ENCODE data around the gene KCNAB1.
"Not testable (repeated sequence)": the region's sequence is repeated elsewhere in the genome, so short reads cannot be mapped to it uniquely, and the experiment has no call there.

KCNAB1 gene

DNA sequence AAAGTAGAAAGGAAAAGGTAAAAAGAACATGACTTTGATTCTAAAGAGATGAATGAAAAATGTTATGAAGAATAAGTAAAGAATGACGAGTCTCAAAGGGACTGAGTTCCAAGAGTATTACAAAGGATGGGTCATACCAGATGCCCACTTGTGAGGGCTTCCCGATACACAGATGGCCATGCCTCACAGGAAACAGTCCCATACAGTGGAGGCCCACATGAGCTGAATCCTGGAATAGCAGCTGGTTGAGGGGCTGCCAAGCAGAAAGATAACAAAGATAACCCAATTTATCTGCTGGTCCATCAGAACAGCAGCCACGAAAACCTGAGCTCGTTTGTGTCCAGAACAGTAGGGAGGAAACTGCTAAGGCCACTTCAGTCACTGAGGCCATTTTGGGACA lies 430.9 kb downstream of the KCNAB1 start:
- DNase-seq = no peak

DNA sequence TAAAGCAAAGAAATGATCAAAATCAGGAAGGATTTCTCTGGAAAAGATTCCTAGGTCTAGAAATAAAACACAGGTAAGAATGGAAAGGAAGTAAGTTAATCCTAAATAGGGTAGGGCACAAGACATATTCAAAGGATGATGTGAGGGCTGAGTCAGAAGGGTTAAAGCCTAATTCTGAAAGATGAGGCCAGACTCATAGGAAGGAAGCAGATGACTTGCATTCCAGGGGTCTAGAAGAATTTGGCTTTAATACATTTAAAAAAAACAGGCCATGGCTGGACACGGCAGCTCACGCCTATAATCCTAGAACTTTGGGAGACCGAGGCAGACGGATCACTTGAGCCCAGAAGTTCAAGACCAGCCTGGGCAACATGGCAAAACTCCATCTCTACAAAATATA lies 431.4 kb downstream of the KCNAB1 start:
- DNase-seq = no peak

DNA sequence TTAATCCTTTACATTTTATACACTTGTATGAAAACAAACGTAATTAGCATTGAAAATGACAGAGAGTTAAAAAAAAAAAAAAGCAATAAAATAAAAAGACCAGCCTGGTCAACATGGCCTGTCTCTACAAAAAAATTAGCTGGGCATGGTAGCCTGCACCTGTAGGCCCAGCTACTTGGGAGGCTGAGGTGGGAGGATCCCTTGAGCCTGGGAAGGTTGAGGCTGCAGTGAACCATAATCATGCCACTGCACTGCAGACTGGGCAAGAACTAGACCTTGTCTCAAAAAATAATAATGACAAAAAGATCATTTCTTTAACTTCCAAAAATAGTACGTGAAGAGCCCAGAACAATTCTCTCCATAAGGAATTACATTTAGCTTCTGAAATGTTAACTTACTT lies 432.6 kb downstream of the KCNAB1 start:
- no peak for DNase-seq

DNA sequence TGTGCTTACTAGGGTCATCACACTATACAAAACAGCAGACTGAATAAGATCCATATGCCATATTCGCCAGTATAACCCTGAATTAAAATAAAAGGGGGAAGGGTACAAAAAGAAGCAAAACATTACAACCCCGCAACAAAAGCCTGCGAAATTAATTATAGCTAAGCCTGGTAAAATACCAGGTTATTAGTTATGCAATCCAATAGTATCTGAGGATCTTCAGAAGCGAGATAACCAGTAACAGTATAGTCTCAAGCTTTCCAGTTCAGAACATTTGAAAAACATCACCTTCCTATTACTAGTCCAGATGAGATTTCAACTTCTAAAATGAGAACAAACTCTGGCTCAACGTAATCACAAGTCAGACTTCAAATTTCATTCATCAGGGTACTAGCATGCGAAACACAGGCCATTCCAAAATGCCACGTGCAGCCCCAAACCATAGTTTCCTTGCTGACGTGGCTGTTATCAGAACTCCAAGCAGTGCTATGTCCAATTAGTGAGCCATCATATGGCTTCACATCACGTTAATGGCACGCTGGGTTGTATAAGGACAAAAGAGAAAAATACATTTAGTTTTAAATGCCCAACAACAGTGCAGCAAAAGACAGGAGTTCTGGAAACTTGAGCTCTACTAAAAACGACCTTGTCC lies 433.5 kb downstream of the KCNAB1 start:
- DNase-seq = no peak

DNA sequence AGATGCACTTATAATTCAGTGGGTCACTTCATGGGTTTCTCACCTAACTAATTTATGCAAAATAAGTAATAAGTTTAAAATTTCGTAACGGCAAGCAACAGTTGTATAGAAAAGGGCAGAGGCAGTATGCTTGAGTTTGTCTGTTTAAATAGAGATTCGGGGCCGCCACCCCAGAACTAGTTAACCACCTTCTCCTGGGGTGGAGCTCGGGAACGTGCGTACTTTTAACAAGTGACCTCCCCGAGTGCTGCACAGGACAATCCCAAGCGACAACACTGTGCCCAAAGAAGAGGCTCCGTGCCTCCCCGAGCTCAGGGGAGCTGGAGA lies 434.1 kb downstream of the KCNAB1 start:
- no peak for DNase-seq

DNA sequence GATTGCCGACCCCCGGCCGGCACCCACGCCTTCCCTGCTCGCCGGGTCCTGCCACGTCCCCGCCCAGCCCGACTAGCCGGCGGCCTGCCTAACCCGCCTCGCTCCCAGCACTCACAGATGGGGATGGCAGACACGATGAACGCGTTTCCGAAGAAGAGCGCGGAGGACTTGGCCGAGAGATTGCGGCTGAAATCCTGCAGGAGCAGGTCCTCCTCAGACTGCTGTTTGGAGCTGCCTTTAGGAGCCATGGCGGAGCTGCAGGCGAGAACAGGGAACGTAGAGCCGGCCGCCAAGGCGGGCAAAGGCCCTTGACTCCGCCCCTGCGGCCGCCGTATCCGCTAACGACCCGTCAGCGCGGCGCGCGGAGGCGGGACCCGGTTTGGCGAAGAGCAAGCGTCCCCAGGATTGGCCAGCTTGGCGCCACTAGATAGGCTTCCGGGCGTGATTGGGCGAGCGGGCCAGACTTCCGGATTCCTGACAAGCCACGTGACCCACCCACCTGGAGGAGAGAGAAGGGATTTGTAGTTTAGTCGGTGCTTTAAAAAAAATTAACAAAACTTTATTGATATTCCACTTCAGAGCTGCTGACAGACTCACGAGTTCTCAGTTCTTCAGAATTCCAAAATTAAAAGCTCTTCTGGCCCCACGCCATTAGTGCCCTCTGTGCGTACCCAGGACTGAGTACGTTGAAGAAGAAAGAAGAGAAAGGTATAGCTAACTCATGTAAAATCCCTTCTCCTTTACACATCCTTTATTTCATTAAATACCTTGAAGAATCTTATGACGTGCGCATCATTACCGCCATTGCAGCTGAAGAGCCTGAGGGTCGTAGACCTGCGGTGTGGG lies 434.7 kb downstream of the KCNAB1 start, which contains the start of gene SSR3:
Gene SSR3 (minus strand): TSS at position 276 of the 846 bp plus-strand sequence. CDS start 28 bp downstream, at position 248.
- peak; percentile 95 for DNase-seq

DNA sequence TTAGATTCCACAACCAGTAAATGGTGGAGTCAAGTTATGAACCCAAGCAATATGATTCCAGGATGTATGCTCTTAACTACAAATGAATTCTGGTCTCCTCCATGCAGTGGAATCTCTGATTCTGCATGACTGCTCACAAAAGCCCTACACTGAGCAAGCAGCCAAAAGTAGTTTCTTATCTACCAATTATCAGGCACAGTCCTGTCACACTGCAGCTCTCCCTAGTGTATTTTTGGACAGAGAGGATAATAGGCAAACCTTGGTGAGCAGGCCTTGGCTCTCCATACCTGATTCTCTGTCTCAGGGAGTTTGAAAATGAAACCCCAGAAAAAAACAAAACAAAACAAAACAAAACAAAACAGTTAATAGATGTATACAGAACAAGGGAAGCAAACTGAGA lies 438.0 kb downstream of the KCNAB1 start:
- DNase-seq = no peak

DNA sequence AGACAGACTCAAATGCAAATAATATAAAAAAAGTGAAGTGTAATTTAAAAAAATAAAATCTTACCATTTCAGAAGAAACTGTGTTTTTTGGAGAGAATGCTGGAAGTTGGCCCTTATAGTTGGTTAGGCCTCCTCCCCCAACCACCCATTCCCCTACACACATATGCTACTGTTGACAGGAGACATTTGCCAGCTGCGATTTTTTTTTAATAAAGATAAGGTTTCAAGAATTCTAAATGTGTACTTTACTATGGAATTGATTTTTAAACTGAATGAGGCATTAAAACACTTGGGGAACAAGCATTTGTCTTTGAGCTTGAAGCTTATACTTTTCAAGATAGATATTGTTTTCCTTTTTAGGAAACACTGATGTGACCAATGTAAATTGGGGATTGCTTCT lies 438.9 kb downstream of the KCNAB1 start:
- DNase-seq = no peak

DNA sequence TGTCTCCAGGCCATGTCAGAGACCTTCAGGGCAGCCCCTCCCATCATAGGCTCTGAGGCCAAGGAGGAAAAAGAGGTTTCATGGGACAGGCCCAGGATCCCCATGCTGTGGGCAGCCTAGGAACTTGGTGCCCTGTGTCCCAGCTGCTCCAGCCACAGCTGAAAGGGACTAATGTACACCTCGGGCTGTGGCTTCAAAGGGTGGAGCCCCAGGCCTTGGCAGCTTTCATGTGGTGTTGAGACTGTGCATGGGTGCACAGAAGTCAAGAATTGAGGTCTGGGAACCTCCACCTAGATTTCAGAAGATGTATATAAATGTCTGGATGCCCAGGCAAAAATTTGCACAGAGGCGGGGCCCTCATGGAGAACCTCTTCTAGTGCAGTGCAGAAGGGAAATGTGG lies 441.2 kb downstream of the KCNAB1 start:
- no peak for DNase-seq

DNA sequence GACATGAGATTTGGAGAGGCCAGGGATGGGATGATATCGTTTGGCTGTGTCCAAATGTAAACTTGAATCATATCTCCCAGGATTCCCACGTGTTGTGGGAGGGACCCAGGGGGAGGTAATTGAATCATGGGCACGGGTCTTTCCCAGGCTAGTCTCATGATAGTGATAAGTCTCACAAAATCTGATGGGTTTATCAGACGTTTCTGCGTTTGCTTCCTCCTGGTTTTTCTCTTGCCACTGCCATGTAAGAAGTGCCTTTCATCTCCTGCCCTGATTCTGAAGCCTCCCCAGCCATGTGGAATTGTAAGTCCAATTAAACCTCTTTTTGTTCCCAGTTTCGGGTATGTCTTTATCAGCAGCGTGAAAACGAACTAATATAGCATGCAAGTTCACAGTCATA lies 442.1 kb downstream of the KCNAB1 start:
- DNase-seq = not testable (repeated sequence)

DNA sequence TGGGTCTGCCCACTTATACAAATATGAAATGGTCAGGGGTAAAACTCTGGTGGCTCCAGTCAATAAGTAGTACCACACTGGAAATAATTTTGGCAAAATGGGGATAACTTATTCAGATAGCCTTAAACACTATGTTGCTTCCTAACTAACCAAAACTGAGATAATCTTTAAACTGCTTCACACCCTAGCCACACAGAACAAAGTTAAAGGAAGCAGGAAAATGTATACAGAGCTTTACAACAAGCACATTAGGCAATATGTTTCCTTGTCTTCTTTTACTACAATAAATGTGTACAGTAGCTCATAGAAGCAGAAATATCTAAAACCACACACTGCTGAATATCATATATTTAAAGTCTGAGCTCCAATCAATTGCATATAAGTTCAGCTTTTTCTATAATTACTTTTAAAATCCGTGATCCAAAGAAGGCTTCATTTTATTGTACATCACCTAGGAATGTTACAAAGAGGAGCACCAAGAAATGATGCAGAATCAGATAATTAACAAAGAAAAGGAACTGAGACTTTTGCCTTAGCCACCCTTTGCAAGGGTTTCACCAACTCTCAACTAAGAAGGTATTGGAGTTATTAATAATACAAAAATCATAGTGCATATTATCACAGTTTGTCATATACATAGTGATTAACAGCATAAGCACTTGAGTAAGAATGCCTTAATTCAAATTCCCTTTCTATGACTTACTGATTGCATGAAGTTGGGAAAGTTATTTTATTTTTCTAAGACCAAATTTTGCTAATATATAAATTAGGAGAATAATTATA lies 443.7 kb downstream of the KCNAB1 start:
- DNase-seq = no peak

DNA sequence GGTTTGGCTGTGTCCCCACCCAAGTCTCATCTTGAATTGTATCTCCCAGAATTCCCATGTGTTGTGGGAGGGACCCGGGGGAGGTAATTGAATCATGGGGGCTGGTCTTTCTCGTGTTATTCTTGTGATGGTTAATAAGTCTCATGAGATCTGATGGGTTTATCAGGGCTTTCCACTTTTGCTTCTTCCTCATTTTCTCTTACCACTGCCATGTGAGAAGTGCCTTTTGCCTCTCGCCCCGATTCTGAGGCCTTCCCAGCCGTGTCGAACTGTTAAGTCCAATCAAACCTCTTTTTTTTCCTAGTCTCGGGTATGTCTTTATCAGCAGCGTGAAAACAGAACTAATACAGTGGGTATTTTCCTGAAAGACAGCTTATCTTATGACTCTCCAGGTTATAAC lies 448.6 kb downstream of the KCNAB1 start:
- not testable (repeated sequence) for DNase-seq

DNA sequence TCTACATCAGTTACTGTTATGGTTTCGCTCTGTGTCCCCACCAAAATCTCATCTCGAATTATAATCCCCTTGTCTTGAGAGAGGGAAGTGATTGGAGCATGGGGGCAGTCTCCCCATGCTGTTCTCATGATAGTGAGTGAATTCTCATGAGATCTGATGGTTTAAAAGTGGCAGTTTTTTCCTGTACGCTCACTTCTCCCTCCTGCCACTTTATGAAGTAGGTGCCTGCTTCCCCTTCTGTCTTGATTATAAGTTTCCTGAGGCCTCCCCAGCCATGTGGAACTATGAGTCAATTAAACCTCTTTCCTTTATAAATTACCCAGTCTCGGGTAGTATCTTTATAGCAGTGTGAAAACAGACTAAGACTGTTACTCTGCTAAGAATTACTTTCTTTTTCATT lies 449.5 kb downstream of the KCNAB1 start:
- DNase-seq = not testable (repeated sequence)

DNA sequence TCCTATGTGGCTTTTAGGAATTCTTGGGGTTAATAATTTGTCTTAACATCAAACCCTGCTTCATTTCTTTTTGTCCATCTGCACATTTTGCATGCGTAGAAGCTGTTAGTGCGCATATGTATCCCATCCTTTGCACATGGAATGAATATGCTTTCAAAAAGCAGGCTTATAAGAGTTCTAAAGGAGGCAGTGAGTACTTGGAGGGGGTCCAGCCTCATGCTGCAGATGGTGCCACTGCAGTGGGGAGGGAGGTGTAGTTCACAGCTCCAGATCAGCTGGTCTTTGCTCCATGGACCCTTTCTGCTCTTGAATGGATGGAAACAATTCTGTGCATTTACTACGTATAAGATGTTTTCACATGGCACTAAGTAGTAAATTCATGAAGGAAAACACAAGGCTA lies 455.3 kb downstream of the KCNAB1 start:
- no peak for DNase-seq

DNA sequence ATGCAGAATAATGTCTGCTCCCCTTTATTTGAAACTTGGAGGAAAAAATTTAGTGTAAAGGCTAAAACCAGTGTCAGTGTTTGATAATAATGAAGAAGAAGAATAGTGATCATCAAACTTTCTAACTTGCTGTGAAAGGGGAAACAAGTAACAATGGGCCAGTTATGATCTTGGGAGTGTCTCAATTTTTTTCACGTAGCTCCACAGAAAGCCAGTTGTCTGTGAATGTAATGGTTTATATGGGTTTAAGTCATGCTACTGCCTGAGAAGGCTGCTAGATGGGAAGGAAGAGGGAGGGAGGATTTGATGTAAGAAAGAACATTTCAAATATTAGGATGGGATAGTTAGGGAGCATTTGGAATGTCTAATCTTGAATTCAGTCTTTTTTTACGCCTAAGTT lies 455.7 kb downstream of the KCNAB1 start:
- DNase-seq = no peak

DNA sequence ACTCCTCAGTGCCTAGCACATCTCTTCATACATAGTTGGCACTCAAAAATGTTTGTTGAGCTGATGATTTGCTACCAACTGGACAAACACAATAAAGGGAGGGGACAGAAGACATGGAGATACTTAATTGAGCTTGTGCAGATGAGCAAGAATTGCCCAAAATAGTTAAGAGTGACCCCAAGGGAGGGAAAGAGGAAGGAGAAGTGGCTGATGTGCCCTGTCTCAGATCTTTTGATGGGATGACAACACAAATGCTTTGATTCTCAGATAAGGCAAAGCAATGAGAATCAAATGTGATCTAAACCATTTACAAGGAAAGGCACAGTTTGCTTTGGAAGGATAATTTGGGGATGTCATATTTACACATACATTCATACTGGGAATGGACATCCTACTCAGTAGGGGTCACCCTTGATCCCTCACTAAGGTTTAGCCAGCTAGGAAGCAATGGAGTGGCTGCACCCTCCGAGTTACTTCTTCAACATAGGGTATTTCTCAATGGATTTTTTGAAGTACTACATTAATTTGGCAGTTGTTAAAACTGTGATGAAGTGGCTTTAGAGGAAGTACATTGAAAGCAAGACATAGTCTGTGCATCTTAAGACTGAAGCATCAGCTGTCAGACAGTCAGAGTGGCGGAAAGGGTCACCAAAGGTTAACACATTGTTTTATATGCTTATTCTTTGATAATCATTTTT lies 456.4 kb downstream of the KCNAB1 start:
- DNase-seq = no peak

DNA sequence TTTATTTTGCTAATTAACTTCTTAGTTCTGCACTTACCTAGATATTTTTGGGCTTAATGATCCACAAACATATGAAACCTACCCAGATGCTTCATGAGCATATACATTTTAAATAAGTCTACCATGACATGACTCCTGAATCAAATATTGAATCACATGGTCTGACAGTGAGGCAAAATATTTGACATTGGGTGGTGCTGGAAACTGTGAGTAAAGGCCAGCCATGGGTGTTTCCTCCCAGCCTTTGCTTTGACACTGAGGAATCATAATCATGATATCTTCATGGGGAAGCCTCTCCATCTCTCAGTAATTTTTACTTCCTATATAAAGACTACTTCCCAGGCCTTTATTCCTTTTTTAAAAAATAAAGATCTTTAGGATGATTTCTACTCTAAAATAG lies 457.4 kb downstream of the KCNAB1 start:
- DNase-seq = no peak

DNA sequence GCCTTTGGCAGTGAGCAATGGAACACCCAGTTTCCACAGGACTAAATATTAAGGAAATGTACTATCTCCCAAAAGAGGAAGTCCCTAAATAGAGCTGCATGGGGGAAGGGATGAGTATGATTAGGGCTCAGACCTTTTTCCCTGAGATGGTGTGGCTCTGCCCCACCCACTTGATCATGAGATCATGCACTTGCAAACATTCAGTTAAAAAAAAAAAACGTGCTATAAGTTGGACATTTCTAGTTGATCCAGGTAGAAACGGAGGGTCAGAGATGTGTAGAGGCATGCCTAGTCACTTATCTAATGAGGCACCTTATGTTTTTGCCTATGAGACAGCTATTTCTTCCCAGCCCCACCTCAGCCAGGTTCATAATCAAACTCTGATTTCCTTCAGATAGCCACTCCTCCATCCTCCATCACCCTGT lies 459.1 kb downstream of the KCNAB1 start:
- no peak for DNase-seq

DNA sequence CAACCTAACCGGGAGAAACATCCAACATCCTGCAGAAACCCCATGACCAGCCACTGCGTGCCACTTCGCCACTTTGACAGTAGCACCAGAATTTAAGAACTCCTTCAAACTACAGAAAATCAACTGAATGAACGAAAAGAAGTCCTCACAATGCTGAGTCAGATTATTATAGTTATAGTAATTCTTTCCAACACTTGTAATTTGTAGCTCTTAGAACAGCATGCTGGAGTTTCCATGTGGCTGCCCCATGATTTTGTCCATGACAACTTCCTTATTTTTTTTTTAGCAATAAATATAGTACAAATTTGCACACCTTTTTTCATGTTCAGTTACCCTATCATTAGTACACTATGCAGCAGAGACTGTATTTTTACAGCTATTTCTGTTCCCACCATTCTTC lies 460.7 kb downstream of the KCNAB1 start:
- no peak for DNase-seq

DNA sequence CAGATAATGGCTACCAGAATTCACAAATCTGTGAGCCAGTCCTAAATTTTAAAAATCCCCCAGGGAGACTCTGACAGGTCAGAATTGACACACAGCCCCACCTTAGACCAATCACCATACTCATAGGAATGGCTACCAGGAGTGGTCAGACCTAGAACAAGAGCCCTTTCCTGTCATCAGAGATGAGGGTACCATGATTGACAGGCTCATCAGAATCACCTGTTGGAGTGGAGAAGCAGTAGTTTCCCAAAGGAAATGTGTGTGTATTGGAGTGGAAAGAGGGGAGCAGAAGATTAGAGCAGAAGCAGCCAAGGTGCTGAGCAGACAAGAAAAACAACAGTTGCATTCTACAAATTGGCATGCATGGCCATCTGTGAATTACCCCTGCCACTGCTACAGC lies 461.6 kb downstream of the KCNAB1 start:
- DNase-seq = no peak

DNA sequence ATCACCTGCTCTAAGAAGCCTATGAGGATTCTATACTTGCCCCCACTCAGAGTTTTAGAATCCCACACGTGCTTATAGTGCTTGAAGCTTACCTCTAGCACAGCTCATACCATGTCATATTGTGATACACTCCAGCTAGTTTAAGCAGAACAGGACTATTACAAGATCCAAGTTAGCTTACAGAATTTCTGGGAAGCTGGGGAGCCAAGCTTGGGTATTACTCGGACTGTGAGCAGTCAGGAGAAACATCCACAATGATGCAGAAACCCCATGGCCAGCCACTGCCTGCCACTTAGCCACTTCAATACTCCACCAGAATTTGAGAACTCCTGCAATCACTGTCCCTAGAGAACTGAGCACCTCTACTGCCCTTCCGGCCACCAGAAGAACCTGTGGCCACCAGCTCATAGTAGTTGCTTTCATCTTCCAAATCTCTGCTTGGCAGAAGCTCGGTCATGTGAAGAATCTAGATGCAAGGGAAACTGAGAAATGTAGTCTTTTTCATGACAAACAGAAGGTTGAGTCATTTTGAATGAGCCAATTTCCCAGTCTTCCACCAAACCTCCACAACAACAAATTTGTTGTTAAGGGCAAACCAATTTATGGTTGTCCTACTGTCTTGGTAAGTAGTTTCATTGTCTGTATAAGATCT lies 462.3 kb downstream of the KCNAB1 start:
- DNase-seq = no peak

DNA sequence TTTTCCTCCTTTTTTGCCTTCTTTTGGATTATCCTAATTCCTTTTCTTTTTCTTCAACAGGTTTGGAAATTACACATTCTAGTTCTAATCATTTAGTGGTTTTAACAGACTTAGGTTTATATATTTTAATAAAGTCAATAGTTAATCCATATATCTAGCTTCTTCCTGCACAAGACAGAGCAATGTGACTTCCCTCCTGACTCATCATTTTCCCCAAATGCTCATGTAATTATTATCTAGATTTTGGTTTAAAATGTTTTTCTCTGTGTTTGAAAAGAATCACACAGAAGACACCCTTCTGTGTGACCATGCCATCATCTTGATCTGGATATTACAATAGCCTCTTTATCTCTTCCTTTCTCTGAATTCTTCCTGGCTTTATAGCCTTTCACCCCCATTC lies 463.1 kb downstream of the KCNAB1 start:
- DNase-seq = no peak
